Mucosa of stomach (tissue), 1 donor: ENCODE results near the gene MCU.

Experiments used
- H3K27me3 ChIP-seq: one replicate; pipeline ENCODE4 v1.7.0; 2013; ENCODE audit warnings: mild to moderate bottlenecking, low read length; ENCODE audit not compliant: control insufficient read depth, insufficient read depth
- H3K36me3 ChIP-seq: one replicate; pipeline ENCODE4 v1.7.0; 2013; ENCODE audit warnings: low read length; ENCODE audit not compliant: control insufficient read depth, insufficient read depth
- H3K4me1 ChIP-seq: one replicate; pipeline ENCODE4 v1.7.0; 2013; ENCODE audit warnings: mild to moderate bottlenecking, low read length; ENCODE audit not compliant: control insufficient read depth, insufficient read depth
- H3K4me3 ChIP-seq: one replicate; pipeline ENCODE4 v1.7.0; 2013; ENCODE audit warnings: low read length
- H3K9ac ChIP-seq: one replicate; pipeline ENCODE4 v1.7.0; 2013; ENCODE audit warnings: mild to moderate bottlenecking, low read length, moderate library complexity
- H3K9me3 ChIP-seq: one replicate; pipeline ENCODE4 v1.7.0; 2013; ENCODE audit warnings: mild to moderate bottlenecking, low read length, moderate library complexity; ENCODE audit not compliant: control insufficient read depth
- donor health status: Pancreatic carcinoma.

Gene MCU

DNA sequence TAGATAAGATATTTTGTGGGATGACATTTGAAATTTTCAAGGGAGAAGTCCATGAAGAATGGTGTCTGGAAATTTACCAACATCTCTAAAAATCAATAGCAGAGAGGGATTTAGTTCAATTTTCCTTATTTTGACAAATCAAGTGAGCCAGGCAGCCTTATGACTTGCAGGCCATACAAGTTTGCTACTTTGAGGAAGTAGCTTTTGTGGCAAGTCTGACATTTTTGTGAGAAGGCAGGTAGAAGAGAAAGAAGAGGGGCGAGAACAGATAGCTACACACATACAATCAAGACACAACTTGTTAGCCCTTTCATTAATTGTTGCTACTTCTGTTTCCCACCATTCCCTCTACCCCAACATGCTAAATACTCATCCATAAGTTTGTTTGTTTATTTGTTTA, 127.1 kb downstream of the MCU start:
- H3K36me3 ChIP-seq = no peaks in the 10 kb centered on the region
- no peak overlapping the region for H3K9ac ChIP-seq
- H3K4me3 ChIP-seq = no peak overlapping the region
- no peaks in the 10 kb centered on the region for H3K4me1 ChIP-seq
- H3K9me3 ChIP-seq = no peaks in the 10 kb centered on the region
- H3K27me3 ChIP-seq = no peaks in the 10 kb centered on the region

GRCh38 chr10:72821606-72822005, 129.7 kb downstream of the MCU start:
- Histone ChIP-seq H3K4me3 (no peak overlapping the region), H3K36me3 (no peaks in the 10 kb centered on the region), H3K9ac (no peak overlapping the region), H3K4me1 (no peaks in the 10 kb centered on the region), H3K27me3 (no peaks in the 10 kb centered on the region), H3K9me3 (no peaks in the 10 kb centered on the region)

GRCh38 chr10:72822342-72822986, 130.5 kb downstream of the MCU start:
- Histone ChIP-seq H3K27me3 (no peaks in the 10 kb centered on the region), H3K9me3 (no peaks in the 10 kb centered on the region), H3K36me3 (no peaks in the 10 kb centered on the region), H3K4me1 (no peaks in the 10 kb centered on the region), H3K9ac (no peak overlapping the region), H3K4me3 (no peak overlapping the region)

DNA sequence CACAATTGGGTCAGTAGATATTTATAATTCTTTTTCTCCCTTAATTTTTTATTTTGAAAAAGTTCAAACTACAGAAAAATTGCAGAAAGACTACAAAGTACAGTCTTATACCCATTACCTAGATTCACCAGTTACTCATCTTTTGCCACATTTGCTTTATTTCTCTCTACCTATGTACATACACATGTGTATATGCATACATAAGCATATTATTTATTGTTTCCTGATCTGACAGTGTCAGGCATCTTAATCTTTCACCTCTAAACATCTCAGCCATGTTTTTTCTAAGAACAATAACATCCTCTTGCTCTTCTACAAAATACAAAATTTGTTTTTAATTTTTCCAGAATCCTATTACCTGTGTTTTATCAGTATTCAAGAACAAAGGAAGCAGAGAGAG, 133.2 kb downstream of the MCU start:
- H3K4me3 ChIP-seq = no peak overlapping the region
- no peaks in the 10 kb centered on the region for H3K9me3 ChIP-seq
- no peak overlapping the region for H3K9ac ChIP-seq
- H3K4me1 ChIP-seq = peaks cover 7% of the 10 kb centered on the region
- H3K36me3 ChIP-seq = no peaks in the 10 kb centered on the region
- no peaks in the 10 kb centered on the region for H3K27me3 ChIP-seq

GRCh38 chr10:72826346-72826745, 134.4 kb downstream of the MCU start:
- H3K4me1 ChIP-seq = peaks cover 16% of the 10 kb centered on the region
- no peak overlapping the region for H3K4me3 ChIP-seq
- H3K9ac ChIP-seq = no peak overlapping the region
- no peaks in the 10 kb centered on the region for H3K9me3 ChIP-seq
- no peaks in the 10 kb centered on the region for H3K27me3 ChIP-seq
- H3K36me3 ChIP-seq = no peaks in the 10 kb centered on the region

DNA sequence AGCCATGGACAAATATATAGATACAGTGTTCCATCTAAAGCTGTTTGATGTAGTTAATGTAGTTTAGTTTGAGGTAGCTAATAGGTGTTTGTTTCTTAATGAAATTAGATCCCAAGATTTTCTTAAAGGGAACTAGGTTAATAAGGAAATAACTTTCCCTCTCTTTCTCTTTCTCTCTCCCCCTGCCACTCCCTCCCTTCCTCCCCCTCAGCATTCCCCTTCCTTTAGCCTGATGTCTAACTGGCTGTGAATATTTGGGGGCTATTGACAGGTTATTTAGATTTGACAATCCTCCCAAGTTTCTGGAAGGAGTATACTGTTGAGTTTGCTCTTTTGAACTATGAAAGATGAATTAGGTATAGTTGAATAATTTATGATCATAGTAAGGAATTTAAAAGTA, 136.4 kb downstream of the MCU start:
- no peaks in the 10 kb centered on the region for H3K27me3 ChIP-seq
- H3K36me3 ChIP-seq = no peaks in the 10 kb centered on the region
- H3K4me3 ChIP-seq = no peak overlapping the region
- peaks cover 30% of the 10 kb centered on the region for H3K4me1 ChIP-seq
- no peaks in the 10 kb centered on the region for H3K9me3 ChIP-seq
- H3K9ac ChIP-seq = no peak overlapping the region

GRCh38 chr10:72830625-72831024, 138.7 kb downstream of the MCU start:
- Histone ChIP-seq H3K9ac (no peak overlapping the region), H3K9me3 (no peaks in the 10 kb centered on the region), H3K27me3 (no peaks in the 10 kb centered on the region), H3K4me3 (no peak overlapping the region), H3K36me3 (no peaks in the 10 kb centered on the region), H3K4me1 (peaks cover 30% of the 10 kb centered on the region)

- H3K9me3 ChIP-seq = no peaks in the 10 kb centered on the region
- no peaks in the 10 kb centered on the region for H3K36me3 ChIP-seq
- H3K9ac ChIP-seq = no peak overlapping the region
- H3K27me3 ChIP-seq = no peaks in the 10 kb centered on the region
- H3K4me3 ChIP-seq = no peak overlapping the region
- peaks cover 30% of the 10 kb centered on the region for H3K4me1 ChIP-seq
Observed at GRCh38 chr10:72831696-72832409, 139.9 kb downstream of the MCU start.

GRCh38 chr10:72832701-72833100, 140.8 kb downstream of the MCU start:
- Histone ChIP-seq H3K9ac (no peak overlapping the region), H3K4me1 (peaks cover 30% of the 10 kb centered on the region), H3K36me3 (no peaks in the 10 kb centered on the region), H3K27me3 (no peaks in the 10 kb centered on the region), H3K9me3 (no peaks in the 10 kb centered on the region), H3K4me3 (no peak overlapping the region)

DNA sequence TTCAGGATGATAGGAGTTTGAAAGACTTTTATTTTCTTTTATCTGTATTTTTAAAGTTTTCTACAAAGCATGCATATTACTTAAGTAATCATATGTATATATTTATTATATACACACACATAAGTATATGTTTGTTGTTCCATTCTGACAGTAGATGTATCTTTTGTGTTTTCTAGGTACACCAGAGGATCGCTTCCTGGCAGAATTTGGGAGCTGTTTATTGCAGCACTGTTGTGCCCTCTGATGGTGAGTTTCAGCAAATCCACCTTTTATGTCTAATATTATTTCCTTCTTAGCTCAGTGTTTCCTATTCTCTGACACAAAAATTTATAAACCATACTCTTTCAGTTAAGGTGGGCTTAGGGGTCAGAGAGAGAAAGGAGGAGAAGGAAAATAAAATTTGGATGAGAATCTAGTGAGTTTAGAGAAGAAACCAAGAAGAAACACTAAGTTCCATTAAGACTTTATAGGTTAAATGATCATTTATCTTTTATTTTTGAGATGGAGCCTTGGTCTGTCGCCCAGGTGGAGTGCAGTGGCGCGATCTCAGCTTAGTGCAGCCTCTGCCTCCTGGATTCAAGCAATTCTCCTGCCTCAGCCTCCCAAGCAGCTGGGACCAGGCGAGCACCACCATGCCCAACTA, 142.4 kb downstream of the MCU start:
- no peak overlapping the region for H3K9ac ChIP-seq

GRCh38 chr10:72840319-72840718, 148.4 kb downstream of the MCU start:
- Histone ChIP-seq H3K36me3 (no peaks in the 10 kb centered on the region), H3K4me3 (no peak overlapping the region), H3K27me3 (no peaks in the 10 kb centered on the region), H3K9me3 (no peaks in the 10 kb centered on the region), H3K9ac (no peak overlapping the region), H3K4me1 (no peaks in the 10 kb centered on the region)

More for the DNA sequence above, 142.4 kb downstream of the MCU start:
- H3K9me3 ChIP-seq = no peaks in the 10 kb centered on the region
- H3K4me3 ChIP-seq = no peak overlapping the region
- H3K4me1 ChIP-seq = peaks cover 30% of the 10 kb centered on the region
- H3K36me3 ChIP-seq = no peaks in the 10 kb centered on the region
- no peaks in the 10 kb centered on the region for H3K27me3 ChIP-seq

DNA sequence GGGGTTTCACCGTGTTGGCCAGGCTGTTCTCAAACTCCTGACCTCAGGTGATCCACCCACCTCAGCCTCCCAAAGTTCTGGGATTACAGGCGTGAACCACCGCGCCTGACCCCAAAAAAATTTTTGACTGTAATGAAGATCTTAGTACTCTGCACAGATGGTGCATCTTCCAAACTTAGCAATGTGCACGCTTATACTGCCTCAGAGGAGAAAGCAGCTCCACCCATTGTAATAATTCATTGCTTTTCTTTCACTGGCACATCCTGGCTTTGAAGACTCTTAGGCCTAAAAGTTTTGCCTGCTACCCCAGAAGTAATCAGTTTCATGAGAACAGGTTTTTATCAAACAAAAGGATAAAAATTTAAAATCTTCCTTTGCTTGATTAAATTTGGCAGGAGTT, 149.5 kb downstream of the MCU start:
- no peaks in the 10 kb centered on the region for H3K4me1 ChIP-seq
- H3K9me3 ChIP-seq = no peaks in the 10 kb centered on the region
- no peaks in the 10 kb centered on the region for H3K27me3 ChIP-seq
- no peaks in the 10 kb centered on the region for H3K36me3 ChIP-seq
- H3K4me3 ChIP-seq = no peak overlapping the region
- no peak overlapping the region for H3K9ac ChIP-seq
